Gastrocnemius medialis (tissue), 4 donors: ENCODE results near the gene LEAP2.

Experiments
- CTCF ChIP-seq, 5 experiments: fragments of 450-650 bp in 3 of 5; fragments of 200-600 bp in 2 of 5; sonication (generic) in 2 of 5; IDR thresholded peaks in 4 of 5; conservative IDR thresholded peaks in 1 of 5; 1 replicate in 4 of 5; 2 replicates in 1 of 5; pipeline ENCODE4 v1.5.1; 2016 to 2019; ENCODE audit warnings: antibody characterized with exemption in 5 of 5, mild to moderate bottlenecking in 3 of 5, moderate library complexity in 3 of 5
- POLR2A ChIP-seq, 2 donors: fragments of 450-650 bp; IDR thresholded peaks; one replicate each; pipeline ENCODE4 v1.6.1; 2017; ENCODE audit warnings: antibody characterized with exemption in 2 of 2, mild to moderate bottlenecking in 2 of 2, moderate library complexity in 2 of 2

- TF ChIP-seq POLR2A (IDR thresholded peaks at IDR 0.05) (no peak), CTCF (IDR thresholded peaks at IDR 0.05 in 4 of 5, conservative IDR thresholded peaks at IDR 0.05 in 1 of 5) (no peak)
These were observed 45.4 kb upstream of the LEAP2 start for GRCh38 chr5:132827943-132828673.
